ENCODE data around the gene OSTN.

The OSTN gene

DNA sequence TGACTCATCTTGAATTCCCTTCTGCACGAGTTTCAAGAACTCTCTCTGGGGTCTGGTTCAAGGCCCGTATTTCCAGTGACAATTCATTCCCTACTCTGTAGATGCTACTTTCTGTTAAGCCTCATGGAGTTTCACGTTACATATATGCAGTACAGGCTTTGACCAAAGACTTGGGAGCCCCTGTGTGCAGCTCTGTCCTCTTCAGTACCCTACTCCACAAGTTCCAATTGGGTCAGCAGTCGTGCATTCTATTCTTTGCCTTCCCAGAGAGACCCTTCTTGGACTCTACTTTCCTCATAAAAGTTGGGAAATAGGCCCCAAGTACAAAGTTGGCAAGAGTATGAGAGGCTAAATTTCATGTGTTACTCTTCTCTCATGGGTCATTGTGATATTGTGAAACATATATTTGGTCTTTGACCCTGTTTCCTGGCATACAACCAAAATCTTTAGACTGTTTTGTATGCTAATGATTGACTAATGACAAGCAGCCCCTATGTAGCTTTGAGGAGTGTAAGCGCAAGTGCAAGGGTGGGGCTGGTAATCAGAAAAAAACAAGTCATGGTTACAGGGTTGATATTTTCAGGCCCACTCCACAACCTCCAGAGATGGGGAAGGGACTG is 115.2 kb downstream of the OSTN start:
- DNase-seq (ENCODE audit: low read depth in 2 of 2): no peak
